DND-41 (cell line): Measurements from ENCODE around the gene FLACC1.

Experiments
- EZH2 ChIP-seq: IDR thresholded peaks from 3 replicates; pipeline ENCODE4 v1.6.1; 2012; ENCODE audit warnings: borderline replicate concordance, low read depth, mild to moderate bottlenecking, moderate library complexity, low read length, inconsistent platforms; ENCODE audit not compliant: severe bottlenecking
- TF ChIP-seq, protein P1 (sequence below): IDR thresholded peaks from 2 replicates; pipeline ENCODE4 v1.5.1; 2012; ENCODE audit warnings: borderline replicate concordance, low read length, moderate library complexity, mild to moderate bottlenecking; ENCODE audit not compliant: poor library complexity, severe bottlenecking; ENCODE audit errors: extremely low read depth

DNA sequence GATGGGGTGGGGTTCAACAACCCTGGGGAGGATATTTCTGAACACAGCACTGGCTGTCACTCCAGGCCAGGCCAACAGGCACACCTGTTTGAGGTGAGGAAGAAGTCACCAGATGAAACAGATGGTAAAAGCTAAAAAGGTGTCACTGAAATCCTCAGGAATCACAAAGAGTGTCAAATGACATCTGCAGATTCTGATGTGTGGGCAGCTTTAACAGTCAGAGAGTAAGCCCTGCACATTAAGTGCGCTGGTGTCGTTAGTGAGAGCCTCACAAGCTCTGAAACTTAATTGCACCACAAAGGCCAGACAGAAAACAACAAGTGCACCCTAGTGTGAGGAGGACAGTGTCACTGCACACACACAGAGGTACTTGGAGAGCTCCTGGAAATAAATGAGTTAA, 13.6 kb downstream of the FLACC1 start:
- TF ChIP-seq, protein P1, sequence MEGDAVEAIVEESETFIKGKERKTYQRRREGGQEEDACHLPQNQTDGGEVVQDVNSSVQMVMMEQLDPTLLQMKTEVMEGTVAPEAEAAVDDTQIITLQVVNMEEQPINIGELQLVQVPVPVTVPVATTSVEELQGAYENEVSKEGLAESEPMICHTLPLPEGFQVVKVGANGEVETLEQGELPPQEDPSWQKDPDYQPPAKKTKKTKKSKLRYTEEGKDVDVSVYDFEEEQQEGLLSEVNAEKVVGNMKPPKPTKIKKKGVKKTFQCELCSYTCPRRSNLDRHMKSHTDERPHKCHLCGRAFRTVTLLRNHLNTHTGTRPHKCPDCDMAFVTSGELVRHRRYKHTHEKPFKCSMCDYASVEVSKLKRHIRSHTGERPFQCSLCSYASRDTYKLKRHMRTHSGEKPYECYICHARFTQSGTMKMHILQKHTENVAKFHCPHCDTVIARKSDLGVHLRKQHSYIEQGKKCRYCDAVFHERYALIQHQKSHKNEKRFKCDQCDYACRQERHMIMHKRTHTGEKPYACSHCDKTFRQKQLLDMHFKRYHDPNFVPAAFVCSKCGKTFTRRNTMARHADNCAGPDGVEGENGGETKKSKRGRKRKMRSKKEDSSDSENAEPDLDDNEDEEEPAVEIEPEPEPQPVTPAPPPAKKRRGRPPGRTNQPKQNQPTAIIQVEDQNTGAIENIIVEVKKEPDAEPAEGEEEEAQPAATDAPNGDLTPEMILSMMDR = no peak
- no peak for TF ChIP-seq EZH2
